Stimulated activated CD4-positive, alpha-beta T cell treated with anti-CD3 and anti-CD28 coated beads, TNF-alpha, amount 100 ng/mL, for 1 hour (primary cell): ENCODE measurements around the gene FILIP1L.

Experiments
- DNase-seq, 3 donors: peaks; one replicate each; pipeline ENCODE4 v3.0.0-alpha.2; 2020; ENCODE audit warnings: low read depth in 3 of 3, low spot score in 1 of 3

FILIP1L gene

DNA sequence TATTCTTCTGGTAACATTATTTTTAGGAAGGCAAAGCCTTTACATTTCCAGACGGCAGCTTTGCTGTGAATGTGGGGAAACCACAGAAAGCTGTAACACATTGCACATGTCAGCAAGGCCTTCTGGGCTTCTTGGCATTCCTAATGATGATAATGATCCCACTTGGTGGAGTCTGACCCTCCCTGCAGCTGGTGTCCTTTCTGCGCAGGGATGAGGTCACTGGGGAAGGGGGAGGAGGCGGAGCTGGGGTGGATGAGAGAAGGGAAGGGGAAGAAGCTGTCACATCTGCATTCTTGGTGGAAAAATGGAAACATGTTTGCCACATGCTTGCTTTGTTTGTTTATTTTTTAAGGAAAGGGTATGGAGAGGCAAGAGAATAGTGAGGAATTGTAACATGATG is 68.6 kb downstream of the FILIP1L start:
- DNase-seq, result no peak

GRCh38 chr3:100044369-100044768 is 69.9 kb downstream of the FILIP1L start:
- no peak for DNase-seq

DNA sequence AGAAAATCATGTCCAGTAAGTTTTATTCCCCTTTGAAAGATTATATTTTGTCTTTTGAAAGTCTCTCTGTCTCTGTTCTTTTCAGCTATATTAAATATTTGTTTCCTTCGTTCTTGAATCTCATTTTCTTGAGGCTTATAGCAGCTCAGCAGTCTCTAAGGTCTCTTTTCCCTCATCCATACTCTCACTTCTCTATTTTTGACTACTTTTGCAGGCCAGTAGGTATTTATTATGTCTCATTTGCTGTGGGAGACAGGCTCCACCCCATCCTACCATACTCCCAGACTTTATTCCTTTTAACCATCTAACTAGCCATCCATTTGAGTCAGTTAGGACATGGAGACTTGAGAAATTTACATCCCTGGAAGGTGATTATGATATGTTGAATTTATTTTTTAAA is 71.0 kb downstream of the FILIP1L start:
- DNase-seq, result no peak

- DNase-seq, result no peak
Measured at GRCh38 chr3:100042166-100042981, 71.9 kb downstream of the FILIP1L start.

DNA sequence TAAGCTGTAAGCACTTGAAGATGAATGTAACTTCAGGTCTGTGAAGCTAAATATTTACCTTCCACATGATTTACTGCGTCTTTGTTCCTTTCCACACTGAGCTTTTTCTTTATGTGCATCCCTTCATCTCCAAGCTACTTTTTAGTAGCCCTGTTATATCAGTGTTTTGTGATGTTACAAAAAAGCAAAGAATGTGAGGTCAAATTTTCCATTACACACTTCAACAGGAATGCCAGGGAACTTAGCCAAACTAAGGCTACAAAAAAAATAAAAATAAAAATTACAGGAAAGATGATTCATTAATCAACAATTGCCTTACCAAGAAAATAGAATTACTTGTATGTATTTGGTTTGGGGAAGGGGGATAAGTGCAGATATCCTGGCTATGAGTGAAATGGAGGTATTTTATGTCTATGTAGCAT is 73.0 kb downstream of the FILIP1L start:
- DNase-seq, result no peak

DNA sequence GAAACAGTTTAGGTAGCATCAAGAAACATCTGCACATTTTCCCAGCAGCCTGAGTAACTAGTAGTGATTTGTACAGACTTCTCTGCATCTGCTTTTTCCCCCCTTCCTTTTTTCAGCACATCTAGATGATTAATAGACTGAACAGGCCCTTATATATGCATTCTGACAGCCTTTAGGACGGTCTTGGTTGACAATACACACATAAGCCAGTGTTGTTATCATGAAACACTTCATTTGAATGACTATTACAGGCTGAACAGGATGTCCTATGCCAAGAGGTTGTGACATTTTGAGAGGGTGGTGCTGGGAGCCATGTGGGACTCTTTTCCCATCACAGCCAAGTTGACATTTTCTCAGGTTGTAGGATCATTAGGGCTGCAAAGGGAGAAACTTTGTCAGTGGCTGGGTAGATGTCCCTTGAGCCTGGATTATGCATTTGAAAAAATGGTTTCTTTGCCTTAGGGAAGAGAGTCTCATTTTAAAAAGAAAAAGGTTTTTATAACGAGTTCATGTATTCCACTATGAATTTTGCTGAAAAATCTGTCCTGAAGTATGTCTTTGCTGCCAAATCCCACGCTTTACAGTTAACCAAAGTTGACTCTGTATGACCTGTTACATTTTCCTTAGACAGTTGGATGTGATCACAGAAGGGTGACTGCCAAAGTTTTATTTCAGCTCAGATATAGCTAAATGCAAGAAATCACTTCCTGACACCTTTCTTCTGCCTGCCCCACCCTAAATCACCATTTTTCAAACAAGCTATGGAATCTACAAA is 73.7 kb downstream of the FILIP1L start:
- no peak for DNase-seq

- no peak for DNase-seq
Measured at GRCh38 chr3:100039075-100039474, 75.2 kb downstream of the FILIP1L start.

GRCh38 chr3:100033903-100034471 is 80.3 kb downstream of the FILIP1L start:
- no peak for DNase-seq

DNA sequence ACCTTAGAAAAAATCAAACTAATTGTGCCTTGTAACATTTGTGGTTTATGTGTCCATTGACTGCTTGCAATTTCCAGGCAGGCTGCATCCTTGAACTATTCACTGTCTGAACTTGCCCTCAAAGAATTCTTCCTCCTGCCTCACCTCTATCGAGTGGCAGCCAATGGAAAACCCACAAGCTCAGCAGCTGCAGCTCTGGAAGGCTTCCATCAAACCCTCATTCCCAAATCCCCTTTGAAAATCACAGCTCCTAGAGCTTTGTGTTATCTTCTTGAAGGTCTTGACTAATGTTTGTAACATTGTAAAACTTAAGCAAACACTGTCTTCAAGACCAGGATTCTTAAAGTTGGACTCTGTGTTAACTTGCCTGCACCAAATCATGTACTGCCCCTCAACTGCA is 81.1 kb downstream of the FILIP1L start:
- no peak for DNase-seq

- no peak for DNase-seq
Measured at GRCh38 chr3:100032243-100032642, 82.1 kb downstream of the FILIP1L start.

DNA sequence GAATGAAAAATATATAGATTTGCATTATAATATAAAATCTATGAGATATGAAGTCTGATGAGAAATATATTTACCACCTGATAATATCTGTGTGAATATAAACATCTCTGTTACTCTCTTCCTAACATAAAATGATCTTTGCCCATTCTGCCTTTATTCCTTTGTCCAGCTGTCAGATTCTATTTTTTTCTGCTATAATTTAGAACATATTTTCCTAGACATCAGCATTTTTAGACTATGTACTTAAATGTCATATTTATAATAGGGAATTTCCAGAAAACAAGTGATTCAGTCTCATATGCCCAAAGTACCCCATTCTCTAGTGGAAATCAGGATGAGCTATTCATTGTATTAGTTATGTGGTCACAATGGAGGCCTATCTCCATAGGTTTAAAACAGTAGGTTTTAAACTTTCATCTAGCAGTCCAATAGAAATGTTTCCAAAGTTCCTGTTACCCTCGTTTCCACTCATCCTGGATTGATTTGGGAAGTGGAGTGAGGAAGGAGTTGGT is 83.3 kb downstream of the FILIP1L start:
- DNase-seq, result no peak

DNA sequence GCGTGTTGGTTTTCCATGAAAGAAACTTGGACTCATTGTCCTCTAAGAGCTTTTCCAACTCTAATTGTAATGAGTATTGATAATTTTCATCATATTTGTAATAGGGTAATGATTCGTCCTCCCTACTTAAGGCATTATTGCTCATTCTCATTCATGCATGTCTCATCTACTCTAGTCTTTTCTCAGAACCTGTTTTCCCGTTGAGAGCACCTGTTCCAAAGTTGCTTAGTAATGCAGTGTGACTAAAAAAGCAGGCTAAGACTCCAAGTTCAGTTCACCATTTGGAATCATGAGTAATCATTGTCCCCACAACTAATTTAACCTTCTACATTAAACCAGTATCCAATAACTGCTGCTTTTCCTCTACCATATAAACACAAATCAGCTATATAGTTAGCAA is 84.0 kb downstream of the FILIP1L start:
- DNase-seq, result no peak

DNA sequence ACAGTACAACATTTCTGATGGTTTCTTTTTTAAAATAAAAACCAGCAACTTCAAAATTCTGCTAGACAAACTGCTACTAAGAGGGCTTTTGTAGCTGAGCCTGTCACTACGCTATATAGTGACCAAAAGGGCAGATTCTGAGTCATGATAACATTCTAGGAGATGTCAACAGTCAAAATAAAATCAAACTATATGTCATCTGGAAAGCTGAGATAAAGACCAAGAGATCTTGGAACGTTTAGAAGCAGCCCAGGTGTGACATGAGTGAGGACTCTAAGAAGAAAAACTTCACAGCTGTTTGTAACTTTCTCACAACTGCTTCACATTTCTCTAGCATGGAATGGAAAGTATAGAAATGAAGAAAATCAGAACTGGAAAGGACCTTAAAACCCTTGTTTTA is 84.6 kb downstream of the FILIP1L start:
- no peak for DNase-seq

- no peak for DNase-seq
Measured at GRCh38 chr3:100029052-100029451, 85.2 kb downstream of the FILIP1L start.

GRCh38 chr3:100027321-100027720 is 87.0 kb downstream of the FILIP1L start:
- no peak for DNase-seq

GRCh38 chr3:100024520-100025303 is 89.6 kb downstream of the FILIP1L start:
- no peak for DNase-seq

GRCh38 chr3:100023595-100023994 is 90.7 kb downstream of the FILIP1L start:
- DNase-seq, result no peak

GRCh38 chr3:100023150-100023549 is 91.2 kb downstream of the FILIP1L start:
- DNase-seq, result no peak

GRCh38 chr3:100022506-100022905 is 91.8 kb downstream of the FILIP1L start:
- no peak for DNase-seq

DNA sequence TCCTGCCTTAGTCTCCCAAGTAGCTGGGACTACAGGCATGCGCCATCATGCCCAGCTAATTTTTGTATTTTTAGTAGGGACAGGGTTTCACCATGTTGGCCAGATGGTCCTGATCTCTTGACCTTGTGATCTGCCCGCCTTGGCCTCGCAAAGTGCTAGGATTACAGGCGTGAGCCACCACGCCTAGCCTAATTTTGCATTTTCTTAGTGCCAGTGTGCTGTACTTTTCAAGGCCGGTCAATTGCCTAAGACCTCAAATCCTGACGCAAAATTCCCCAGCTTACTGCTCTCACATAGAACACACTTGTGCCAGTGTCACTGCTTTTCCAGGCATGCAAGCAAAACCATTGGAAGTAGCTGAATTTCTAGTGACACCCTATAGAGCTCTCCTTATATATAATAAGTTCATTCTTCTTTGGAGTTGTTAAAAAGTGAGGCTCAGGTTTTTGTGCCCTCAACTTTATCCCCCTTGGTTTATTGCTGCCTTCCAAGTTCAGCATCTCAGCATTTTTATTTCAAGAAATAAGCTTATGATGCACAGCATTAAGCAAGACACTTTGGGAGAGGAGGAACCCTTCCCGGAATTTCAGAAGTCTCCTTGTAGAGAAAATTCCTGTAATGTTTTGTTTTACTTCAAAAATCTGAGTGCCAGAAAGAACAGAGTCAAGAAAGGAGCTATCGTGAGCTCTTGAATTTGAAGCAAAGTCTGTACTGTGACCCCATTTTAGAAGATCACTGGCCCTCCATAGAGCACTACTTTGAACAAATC is 93.2 kb downstream of the FILIP1L start:
- no peak for DNase-seq
